HG03521 (cell line): ENCODE results near the gene ITGA8.
"Not testable (repeated sequence)": the region's sequence is repeated elsewhere in the genome, so short reads cannot be mapped to it uniquely, and the experiment has no call there.

Experiments
- ATAC-seq: cut with Tn5 transposase; IDR thresholded peaks from one replicate; pipeline ENCODE4 v1.9.1; 2021; ENCODE audit warnings: mild to moderate bottlenecking, moderate library complexity; ENCODE audit not compliant: unreplicated experiment

The ITGA8 gene

DNA sequence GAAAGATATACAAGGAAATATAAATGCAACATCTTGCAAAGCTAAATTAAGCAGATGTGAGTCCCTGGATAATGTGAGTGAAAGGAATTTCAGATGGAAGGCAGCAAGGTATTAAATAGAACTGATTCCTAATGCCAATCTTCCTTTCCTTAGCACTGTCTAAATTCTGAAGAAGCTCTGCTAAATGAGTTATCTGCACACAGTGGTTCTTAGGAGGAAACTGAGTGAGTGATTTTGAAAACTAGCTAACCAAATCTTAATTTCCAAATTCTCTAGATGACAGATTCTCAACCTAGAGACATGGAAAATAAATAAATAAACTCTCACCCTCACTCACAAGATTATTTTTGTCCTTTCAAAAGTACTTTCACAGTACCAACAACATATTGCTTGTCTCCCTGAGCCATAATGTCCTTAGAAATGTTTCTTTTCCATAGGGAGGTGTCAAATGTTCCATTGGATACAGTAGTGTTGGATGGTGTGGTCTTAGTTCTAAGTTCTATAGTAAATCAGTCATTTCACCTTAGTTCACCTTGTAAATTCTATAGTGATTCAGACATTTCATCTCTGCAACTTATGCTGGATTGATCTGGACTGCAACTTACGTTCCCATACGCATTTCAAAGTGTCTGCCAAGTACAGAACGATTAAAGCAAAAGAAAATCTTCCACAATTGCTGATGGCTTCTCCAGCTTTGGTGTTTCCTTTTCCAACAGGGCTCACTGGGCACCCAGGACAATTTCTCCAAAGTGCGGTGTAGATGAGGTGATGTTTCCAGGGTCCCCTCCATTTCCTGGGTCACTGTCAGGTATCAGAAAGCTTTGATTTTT, 203.3 kb downstream of the ITGA8 start:
- ATAC-seq, result no peak

DNA sequence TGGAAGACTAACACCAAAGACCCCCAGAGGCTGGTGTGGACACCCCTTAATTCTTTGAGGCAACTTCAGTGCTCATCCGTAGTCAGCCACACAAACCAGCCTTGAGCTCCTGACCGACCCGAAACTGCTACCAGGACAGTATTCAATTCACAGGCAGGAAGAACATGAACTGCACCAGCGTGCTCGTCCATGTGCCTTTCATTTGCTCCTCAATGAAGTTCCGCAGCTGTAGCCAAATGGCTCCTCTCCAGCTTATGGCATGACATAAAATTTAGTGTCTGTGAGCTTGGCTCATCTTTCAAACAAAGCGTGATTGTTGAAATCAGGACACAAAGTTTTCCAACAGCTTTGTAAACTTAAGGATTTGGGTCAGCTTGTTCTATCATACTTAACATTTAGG, 204.5 kb downstream of the ITGA8 start:
- ATAC-seq, result no peak

DNA sequence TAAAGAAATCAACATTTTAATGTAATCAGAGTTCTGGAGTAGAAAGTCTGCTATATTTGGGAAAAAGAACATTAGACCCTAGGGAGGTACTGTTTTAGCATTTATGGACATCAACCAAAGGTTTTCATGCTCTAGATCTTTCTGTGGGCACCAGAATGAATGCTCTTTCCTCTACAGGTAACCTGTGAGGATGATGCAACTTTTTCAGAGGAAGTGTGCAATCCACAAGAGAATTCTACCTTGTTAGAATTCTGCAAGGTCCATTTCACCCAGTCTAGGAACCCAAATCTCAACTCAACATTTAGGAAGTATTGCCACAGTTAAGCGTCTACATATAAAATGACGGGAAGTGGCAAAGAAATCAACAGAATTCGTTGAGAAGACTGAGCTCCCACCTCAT, 208.8 kb downstream of the ITGA8 start:
- ATAC-seq, result no peak

DNA sequence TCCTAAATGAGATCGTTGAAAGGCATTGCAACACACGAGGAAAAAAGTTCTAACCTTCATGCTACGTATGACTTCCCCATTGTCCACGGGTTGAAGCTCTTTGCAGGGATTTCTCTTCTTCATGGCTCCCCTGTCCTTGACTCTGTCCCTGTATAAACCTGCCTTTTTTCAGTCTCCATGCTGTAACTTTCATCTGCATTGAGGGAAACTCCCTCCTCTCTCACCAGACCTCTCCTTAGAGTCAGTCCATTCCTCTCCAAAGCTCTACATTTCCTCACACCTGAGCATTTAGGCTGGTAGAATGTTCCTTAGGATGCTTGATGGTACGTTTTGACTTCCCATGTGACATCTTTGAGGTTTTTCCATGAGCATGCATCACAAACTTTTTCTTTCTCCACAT, 214.4 kb downstream of the ITGA8 start:
- ATAC-seq, result no peak

DNA sequence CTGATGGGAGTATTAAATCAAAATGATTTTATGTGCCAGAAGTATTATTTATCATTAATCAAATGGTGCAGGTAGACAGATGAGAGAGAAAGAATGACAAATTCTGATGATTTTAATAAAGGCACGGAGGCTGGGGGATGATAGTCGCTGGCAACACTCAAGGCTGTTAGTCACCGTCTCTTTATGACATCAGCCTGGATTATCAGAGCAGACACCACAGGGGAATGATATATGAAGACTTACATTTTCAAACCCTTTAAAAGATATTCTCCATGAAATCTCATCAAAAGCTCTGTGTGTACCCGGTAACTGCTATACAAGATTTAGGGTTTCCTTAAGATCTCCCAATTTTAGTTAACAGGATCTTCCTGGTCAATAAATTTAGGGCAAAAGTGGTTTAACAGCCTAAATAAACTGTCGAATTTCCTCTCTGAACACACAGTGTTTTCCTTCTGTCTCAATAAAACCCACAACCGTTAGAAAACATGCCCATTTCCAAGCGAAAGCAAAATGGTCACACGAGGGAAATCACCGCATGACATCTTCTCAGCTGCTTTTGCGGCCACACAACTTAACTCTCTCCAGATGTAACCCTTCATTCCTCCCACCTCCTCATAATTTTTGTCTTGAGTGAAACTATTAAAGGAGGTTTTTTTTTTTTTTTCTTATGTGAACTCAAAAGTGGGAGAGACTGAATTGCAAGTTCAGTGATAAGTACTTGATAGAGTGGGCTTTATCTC, 215.5 kb downstream of the ITGA8 start:
- no peak for ATAC-seq

DNA sequence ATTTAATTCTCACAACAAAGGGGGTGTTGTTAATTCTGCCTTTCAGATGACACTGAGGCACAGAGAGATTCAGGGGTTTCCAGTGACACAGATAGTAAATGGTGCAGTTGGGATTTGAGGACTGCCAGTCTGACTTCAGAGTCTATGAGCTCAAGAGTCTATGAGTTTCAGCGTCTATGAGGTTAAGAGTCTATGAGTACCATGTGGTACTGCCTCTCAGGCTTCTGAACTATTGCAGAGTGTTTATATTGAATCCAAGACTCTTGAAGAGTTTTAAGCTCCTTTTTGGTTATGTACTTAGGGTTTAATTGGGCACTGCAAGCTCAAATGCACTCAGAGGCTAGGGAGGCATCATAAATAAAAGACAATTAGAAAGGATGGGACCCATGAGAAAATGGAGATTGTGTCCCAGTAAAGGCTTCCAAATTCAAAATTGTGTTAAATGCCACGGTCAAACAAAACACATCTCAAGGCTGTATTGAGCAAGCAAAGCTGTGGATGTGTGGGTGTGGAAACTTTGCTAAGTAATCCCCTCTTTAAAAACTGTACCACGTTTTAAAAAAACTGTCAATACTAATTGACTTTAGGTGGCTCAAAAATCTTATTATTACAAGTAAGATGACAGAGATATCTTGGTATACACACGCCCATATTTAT, 224.7 kb downstream of the ITGA8 start:
- no peak for ATAC-seq

DNA sequence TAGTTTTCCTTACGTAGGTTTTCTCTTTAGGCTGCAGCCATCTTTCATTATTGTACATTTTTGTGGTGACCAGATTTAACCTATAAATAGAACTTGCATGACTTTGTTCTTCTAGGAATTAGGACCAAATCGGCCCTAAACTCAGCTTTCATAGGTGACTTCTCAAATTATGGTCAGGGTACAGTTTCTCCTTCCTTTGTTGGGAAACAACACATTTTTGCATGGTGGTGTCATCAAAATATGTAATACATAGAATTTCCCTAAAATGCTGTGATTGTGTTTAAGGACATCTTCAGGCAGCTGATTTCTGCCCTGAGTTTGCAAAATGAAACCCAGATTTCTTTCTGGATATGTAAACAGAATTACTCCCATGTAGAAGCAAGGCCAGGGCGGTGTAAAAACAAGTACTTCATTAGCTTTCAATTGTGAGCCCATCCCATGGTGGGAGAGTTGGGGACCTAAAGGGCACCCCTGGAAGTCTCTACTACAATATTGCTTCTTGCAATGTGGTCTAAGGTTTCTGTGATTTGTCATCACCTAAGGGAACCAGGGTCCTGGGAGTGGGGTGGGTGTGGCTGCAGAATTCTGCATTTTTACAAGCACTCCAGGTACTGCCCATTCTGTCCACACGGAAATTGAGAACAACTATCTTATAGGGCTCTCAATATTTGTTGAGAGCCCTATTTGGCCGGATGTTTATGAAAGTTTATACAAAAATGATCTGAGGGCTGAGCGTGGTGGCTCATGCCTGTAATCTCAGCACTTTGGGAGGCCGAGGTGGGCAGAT, 227.7 kb downstream of the ITGA8 start:
- no peak for ATAC-seq

DNA sequence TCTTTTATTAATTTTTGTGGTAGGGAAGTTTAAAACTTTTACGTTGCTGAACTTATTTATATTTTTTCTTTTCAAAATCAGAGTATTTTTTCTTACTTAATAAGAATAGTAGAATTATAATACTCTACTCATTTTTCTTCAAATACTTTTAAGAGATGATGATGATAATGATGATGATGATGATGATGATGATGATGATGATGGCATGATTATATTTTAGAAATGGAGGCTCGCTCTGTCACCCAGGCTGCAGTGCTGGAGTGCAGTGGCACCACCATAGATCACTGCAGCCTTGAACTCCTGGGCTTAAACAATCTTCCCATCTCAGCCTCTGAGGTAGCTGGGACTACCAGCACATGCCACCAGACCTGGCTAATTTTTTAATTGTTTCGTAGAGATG, 230.3 kb downstream of the ITGA8 start:
- ATAC-seq, result no peak

DNA sequence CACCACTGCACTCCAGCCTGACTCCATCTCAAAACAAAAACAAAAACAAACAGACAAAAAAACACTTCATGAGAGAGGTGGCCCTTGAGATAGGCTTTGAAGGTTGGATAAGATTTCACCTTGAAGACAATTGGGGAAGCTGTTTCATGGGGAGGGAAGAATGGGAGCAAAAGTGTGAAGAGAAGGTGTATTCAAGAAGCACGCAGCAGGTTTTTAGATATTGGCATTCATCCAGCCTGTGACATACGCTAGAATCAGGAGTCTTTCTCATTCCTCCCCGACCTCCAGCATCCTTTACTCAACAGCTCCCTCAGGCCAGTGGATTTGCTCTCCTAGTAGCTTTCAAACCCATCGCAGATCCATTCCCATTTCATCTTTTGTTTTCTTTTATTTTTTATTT, 232.3 kb downstream of the ITGA8 start:
- no peak for ATAC-seq

DNA sequence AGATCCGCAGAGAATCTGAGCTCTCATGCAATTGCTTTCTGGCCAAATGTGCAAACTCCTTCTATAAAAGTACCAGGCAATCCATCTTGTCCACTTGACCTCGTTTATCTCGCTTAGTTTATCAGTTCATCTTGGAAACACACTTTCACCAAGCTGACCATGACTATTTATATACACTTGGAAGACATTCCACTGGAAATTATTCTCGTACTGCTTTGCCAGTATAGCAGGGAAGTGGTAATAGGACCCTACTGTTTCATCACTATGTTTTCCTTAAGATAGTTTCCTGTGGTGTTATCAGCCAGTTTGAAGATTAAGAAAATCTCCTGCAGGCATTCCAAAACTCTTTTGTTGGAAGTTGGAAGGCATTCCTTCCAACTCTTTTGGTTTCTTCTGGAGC, 233.3 kb downstream of the ITGA8 start:
- ATAC-seq, result no peak

DNA sequence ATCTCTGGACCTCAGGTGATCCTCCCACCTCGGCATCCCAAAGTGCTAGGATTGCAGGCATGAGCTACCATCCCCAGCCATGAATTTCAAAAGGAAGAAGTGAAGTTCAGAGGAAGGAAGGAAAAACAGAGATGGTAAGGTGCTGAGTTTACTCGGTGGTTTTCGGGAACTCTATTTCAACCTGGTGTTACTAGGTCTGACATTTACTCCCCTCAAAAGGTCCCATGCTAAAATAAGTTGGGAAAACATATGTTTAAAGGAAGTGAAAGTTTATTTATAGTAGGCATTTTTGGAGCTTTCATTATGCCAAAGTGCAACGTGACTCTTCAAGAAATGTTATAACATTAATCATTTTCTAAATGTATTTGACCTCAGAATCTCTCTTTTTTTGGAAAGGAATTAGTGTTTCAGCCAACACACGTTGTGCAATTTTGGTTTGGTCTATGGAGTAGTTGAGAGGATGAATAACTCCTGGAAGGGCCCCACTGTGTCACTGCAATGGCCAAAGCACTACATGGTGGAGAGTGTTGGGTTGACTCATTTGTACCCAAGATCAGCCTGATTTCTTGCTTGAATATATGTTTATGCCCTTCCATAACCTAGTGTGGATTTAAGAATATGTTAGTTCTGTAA, 233.9 kb downstream of the ITGA8 start:
- ATAC-seq, result no peak

DNA sequence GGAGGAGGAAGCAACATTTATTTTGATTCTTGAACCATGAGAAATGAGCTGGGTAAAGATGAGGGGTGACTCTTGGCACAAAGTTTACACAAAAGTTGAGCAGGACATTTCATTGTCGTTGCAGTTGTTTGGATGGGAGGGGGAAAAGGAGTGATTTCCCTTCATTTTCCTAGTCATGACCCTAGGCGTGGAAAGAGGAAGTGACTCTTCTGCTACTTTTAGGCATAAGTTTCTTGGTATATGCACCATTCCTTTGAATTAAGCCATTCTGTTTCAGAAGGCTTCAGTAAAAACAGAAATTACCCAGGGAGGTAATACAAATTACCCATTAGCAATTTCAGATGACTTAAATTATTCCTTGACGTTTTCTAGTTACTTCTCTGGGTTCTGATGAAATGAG, 234.7 kb downstream of the ITGA8 start:
- ATAC-seq, result no peak

DNA sequence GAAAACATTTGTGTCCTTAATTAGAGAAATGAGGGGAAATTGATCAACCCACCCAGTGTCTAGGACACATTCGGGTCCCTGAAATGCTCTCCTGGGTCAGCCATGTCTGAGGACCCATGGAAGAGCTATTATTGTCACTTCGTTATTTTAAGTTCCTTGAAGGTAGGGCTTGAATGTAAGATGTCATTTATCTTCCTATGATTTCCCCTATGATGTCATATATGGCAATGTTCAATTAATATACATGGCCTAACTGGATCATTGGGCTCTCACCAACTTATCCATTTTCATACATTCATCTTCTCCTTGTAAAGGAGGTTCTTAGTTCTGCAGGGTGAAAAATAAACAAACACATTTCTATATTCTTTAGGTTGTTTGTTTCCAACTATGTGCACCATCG, 235.6 kb downstream of the ITGA8 start:
- no peak for ATAC-seq

DNA sequence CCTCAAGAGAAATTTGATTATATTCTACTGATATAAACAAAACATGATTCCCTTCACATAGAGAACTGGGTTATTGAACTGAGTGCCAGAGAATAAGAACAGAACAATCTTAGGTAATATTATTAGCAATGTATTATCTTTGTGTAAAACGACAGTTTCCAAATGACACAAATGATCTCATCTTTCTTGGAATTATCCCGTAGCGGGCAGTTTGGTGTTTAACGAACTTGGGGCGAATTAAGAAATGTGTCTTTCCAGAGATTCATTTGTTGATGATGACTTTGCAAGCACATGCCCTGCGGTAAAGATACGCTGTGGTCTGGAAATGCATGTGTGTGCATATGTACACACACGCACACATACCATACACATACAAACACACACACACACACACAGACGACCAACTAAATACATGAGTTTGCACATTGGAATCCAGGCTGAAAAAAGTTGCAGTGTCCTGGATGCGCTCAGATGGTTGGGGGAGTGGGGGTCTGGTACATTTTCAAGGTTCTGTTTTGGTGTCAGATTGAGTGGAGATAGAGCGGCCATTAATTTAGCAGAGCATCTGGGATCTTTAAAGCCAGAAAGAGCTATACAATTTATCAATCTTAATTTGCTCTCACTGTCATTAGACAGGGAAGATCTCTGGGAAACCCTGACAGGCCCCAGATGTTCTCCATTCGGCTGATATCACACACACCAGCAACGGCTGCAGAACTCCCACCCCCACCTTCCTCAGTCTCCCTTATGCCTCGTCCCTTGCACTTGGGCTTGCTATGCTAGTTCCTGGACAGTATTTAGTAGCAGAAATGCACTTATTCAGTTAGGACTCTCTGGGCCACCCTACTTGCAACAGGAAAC, 236.3 kb downstream of the ITGA8 start:
- no peak for ATAC-seq

DNA sequence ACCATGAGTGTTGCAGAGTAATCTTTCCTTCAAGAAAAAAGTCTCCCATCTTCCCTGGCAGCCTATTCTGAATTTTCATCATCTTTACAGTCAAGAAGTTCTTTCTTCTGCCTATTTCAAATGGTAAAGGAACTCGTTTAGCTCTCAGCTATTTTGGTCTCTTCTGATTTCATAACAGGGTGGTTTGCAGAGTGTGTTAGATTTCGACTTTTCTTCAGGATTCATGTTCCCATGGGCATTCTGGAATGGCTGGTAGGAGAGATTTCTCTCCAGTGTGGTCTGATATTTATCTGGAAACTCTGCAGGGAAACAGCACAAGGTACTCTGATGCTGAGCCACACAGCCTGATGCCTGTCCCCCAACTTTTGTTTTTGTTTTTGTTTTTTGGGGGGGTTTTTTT, 237.6 kb downstream of the ITGA8 start:
- no peak for ATAC-seq

DNA sequence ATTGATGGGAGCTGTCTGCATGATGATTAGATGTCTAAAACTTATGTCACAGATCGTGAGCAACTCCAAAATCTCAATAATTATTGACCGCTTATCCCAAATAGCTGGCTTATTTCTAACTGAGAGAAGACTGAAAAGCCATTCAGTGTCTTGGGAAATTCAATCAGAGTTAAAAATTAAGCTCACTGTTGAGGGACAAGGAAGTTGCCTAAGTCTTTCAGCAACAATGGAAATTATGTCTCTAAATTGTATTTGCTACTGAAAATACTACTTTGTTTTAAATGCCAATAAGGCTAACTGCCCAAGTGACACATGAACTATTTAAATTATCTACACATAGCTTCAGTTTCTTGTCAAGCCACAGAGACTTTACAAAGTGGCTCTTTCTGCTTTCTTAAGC, 240.8 kb downstream of the ITGA8 start:
- no peak for ATAC-seq

DNA sequence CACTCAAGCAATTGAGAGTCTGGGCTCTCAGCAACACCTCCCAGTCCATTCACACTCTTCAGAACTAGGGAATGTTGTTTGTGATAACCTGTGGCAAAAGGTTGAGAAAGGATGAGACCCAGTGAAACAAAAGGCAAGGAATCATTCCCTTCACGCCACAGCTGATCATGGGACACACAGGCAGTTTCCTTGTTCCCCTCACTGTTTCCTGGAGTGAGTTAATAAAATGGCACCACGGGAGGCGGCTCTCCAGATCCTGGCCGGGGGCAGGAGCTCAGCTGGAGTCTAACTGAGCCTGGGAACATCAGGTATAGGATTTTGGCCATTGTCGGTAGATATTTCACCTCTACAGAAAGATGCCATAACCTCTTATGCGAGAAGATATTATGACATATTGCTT, 241.3 kb downstream of the ITGA8 start:
- no peak for ATAC-seq

DNA sequence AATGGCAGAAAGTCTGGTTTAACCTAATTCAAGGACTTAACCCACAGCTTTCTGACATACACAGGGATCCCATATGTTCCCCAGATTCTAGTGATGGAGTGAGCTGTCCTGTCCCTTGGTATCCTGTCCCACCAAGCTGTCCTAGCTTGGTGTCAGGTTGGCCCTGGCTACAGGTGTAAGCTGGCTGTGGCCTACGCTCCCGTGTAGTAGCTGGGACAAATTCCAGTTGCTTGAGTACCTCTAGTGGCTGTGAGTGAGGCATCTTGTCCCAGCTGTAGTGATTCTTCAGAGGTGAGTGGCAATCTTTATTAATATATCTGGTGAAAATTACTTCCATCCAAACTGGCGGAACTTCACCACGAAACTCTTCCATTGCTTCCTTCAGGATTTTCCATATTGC, 243.4 kb downstream of the ITGA8 start:
- no peak for ATAC-seq

DNA sequence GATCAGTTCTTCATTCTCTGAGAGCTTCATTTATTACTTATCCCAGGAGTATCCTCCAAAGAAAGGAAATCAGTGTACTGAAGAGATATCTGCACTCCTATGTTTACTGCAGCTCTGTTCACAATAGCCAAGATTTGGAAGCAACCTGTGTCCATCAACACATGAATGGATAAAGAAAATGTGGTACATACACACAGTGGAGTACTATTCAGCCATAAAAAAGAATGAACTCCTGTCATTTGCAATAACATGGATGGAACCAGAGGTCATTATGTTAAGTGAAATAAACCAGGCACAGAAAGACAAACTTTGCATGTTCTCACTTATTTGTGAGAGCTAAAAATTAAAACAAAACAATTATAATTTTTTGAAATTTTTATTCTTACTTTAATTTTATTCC, 244.3 kb downstream of the ITGA8 start:
- ATAC-seq, result not testable (repeated sequence)

DNA sequence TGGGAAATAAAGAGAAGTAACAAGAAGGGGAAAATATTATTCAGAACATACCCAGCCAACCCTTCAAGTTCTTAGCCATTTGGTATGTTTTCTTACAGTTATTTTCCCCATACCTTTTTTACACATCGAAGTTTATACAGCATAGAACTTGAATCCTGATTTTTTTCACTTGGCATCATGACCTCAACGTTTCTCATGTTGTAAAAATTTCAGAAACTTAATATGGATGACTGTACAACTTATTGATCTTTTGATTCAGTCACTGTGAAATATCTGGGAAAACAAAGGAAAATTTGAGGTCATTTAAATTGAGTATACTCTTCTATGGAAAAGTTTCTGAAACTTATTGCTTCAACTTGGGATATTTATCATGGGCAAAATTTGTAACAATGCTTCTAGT, 245.1 kb downstream of the ITGA8 start:
- no peak for ATAC-seq
